ENCODE data around the gene FHIT.
"Not testable (repeated sequence)": the region's sequence is repeated elsewhere in the genome, so short reads cannot be mapped to it uniquely, and the experiment has no call there.

The FHIT gene

DNA sequence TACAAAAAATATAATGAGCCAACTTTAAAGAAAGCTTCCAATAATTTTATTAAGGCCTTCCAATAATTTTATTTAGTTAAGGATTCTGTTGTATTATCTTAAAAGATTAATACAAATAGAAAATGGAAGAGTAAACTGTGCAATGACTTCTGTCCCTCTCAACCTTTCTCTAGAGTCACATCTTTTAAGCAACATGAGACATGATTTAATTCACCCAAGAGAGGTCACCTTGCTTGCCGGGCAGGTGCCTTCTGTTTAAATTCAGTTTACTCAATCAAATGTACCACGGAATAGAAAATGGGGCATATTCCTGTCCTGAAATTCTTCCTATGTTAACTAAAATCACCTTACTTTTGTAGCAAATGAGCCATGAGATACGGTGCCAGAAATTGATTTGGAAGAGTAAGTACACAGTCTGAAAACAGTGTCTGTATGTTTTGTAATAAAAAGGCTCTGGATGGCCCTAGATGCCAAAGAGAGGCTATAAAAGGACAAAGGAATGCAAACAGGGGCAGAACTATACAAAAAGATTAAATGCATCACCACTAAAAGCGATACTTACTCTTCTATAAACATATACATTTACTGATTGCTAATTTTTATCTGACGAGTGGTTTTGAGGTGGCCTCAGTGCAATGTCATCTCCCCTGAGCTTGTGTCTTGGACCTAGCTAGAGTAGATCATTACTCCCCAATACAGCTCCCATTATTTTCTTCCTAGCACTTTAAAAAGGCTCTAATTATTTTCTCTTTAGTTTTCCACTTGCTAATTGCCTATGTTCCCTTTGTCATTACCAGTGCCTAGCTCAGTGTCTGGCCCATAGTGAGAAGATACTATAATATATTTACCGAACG is 134.0 kb downstream of the FHIT start:
- no peak for DNase-seq (ENCODE audit: low read depth in 1 of 2, low spot score in 1 of 2)

GRCh38 chr3:61114316-61114953 is 136.8 kb downstream of the FHIT start:
- no peak for DNase-seq (ENCODE audit: low read depth in 1 of 2, low spot score in 1 of 2)

GRCh38 chr3:61111825-61112224 is 139.4 kb downstream of the FHIT start:
- no peak for DNase-seq (ENCODE audit: low read depth in 1 of 2, low spot score in 1 of 2)

GRCh38 chr3:61110576-61110975 is 140.7 kb downstream of the FHIT start:
- no peak for DNase-seq (ENCODE audit: low read depth in 1 of 2, low spot score in 1 of 2)

DNA sequence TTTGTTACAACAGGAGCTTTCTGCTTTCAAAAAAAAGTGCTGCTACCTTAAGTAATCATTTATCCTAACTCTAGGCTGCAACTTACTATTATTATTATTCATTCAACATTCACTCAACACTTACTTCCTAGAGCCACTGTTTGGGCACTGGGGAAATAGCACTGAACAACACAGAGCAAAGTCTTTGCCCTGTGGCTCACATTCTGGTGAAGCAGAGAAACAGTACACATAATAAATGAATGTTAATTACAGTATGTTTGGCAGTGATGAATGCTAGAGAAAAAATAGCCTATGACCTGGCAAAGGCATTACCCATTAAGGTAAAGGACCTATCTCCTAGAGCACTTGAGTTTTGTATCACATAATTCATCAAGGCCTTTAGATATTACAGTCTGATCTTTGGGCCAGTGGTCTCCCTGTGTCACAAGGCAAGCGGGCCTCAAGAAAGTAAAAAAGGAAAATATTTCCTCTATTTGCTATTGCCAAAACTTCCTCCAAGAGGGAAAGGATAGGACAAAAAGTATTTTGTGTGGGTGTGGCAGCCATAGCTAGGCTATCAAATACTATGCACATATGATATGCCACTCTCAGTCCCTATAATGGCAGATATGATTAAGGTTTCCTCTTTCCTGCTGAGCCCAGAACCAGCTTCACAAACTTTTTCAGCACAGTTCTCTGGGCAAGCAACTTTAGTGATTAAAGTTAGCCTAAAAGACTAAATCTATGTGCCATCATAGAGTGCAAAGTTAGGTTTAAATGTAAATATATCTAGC is 142.8 kb downstream of the FHIT start:
- no peak for DNase-seq (ENCODE audit: low read depth in 1 of 2, low spot score in 1 of 2)

GRCh38 chr3:61094608-61095007 is 156.6 kb downstream of the FHIT start:
- DNase-seq (ENCODE audit: low read depth in 1 of 2, low spot score in 1 of 2), result no peak

GRCh38 chr3:61093364-61093763 is 157.9 kb downstream of the FHIT start:
- DNase-seq (ENCODE audit: low read depth in 1 of 2, low spot score in 1 of 2), result no peak

DNA sequence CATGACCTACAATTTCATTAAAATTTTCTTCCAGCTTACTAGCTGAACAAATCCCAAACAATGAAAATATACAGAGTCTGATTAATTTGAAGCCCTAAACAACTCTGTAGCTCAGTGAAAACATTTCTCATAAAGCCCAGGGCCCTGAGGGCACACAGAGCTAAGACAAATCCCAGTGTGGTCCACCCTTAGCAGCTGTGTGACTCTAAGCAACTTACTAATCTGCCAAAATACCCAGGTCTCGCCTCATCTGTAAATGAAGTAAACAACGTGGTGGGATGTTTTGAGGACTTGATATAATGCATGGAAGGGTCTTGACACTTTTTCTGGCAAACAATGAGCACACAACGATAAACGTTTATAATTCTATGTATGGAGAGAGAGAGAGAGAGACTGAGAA is 158.4 kb downstream of the FHIT start:
- no peak for DNase-seq (ENCODE audit: low read depth in 1 of 2, low spot score in 1 of 2)

DNA sequence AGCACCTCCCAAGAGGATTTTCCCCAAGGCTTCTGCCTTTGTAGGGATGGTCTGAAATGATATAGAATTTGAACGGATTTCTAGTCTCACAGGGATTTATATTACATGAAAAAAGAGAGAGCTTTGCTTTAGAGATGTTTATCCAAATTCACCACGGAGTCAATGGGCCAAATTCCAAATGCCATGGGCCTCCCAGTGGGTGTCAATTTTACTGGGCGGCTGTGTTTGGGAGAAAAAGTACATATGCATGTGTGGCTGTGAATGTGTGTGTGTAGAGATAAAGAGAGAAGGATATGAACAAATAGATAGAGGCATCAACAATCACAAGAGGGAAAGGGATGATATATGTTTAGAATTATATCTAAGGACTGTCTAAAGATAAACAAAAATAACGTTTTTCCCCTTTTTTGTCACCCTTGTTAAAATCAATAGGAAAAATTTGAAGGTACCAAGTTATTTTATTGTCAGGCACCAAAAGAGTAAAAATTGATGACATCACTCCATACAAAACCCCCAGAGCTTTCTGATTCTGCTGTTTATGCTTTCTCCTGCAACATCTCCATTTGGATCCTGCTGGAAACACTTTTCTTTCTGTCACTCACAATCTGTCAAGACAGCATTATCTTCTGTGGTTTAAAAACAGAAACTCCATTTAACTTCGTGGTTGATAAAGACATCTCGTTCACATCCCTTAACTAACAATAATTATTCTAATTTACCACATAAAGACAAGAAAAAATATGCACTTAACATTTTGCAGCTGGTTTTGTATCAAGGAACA is 160.7 kb downstream of the FHIT start:
- DNase-seq (ENCODE audit: low read depth in 1 of 2, low spot score in 1 of 2), result no peak

GRCh38 chr3:61087465-61087864 is 163.8 kb downstream of the FHIT start:
- no peak for DNase-seq (ENCODE audit: low read depth in 1 of 2, low spot score in 1 of 2)

- no peak for DNase-seq (ENCODE audit: low read depth in 1 of 2, low spot score in 1 of 2)
Measured at GRCh38 chr3:61081554-61081953, 169.7 kb downstream of the FHIT start.

DNA sequence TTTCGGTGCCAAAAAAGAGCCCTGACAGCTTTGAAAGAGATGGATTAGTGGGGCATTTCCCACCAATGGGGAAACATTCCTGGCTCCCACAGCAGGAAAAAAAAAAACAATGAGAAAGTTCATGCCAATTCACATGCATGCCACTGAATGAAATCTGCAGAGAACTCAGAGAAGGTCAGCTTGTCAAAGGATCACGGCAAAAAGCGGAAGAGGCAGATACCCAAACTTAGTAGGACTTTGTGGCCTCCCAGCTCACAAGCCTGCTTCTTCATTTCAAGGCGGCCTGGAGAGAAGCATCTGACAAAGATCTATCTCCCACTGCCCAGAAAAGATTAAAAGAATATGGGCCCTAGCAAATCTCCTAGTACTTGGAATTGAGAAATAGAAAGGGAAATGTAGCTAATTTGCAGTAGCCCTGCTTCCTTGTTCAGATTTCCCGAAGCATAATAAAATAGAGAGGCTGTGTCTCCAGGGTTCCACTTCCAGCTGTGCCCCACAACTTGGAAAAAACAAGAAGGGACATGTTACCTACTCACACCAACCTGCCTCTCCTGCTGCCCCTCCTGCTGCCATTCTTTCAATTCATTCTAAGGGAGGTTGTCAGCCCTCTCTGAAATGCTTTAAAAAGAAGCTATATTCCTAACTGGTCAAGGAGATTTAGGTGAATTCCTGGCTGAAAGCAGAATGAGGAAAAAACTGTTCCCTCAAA is 170.4 kb downstream of the FHIT start:
- no peak for DNase-seq (ENCODE audit: low read depth in 1 of 2, low spot score in 1 of 2)

GRCh38 chr3:61078048-61078752 is 173.1 kb downstream of the FHIT start:
- no peak for DNase-seq (ENCODE audit: low read depth in 1 of 2, low spot score in 1 of 2)

DNA sequence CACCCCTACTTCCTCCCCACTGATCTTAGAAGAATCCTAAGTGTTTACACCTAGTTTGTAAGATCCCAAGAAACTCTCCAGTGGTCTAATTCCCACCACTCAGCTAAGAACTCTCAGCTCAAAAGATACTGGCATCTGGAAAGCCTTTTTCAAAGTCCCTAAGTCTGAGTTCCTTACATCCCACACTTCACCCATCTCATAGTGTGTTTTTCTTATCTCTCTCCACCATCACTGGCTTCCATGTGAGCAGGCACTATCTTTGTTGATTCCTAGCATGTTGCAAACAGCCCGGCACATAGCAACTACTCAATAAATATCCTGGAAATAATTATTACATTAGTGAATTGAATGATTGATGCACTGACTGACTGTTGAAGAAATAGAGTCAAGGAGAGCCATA is 173.7 kb downstream of the FHIT start:
- no peak for DNase-seq (ENCODE audit: low read depth in 1 of 2, low spot score in 1 of 2)

DNA sequence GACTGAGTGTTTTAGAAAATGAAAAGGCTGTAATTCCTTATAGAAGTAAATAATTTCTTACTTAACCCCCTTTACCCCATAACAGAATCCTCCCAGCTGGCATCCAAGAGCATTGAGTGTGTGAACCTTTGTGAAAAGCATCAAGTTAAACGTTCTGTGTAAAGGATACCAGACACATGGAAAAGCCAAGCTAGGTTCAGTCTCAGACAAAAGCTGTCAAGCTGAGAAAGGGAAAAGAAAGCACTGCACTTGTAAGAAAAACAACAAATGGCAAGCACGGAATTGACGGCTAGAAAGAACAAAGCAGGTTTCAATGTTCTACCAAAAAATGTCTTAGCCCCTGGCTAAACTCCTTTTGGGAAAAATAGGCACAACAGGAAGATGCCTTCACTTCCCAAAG is 176.5 kb downstream of the FHIT start:
- DNase-seq (ENCODE audit: low read depth in 1 of 2, low spot score in 1 of 2), result no peak

DNA sequence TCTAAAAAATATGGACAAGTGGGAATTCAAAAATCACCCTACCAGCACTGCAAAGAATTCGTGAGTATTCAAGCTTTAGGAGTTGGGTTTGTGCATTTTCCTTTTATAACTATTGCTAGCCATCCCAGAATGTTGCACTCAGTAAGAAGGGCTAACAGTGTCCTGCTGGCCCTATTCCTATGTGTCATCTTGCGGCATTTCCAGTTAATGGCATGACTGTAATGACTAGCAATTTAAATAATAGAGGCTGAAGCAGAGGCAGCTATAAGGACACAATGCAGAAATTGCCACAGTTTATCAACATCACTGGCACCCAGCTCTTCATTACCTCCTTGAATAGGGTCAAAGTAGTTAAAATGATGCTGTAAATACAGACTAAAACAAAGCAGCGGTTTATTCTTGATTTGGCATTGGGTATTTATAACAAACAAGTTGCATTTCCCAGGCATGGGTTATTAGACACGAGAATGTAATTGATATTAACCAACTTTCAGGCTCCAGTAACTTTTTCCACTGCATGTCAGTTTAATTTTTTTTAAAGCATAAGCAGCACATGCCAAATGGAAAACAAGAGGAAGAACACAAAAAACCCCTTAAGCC is 177.6 kb downstream of the FHIT start:
- DNase-seq (ENCODE audit: low read depth in 1 of 2, low spot score in 1 of 2), result no peak

DNA sequence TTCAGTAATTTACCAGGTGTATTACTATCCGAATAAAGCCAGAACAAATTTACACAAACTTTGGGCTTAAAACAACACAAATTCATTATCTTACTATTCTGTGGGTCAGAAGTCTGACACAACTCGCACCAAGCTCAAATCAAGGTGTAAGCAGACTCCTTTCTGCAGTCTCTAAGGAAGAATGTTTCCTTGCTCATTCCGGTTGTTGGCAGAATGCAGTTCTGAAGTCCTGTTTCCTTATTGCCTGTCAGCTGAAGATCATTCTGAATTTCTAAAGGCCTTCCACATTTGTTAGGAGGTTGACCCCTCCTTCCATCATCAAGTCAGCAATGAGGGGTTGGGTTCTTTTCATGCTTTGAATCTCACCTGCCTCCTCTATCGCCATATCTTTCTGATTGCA is 183.2 kb downstream of the FHIT start:
- no peak for DNase-seq (ENCODE audit: low read depth in 1 of 2, low spot score in 1 of 2)

DNA sequence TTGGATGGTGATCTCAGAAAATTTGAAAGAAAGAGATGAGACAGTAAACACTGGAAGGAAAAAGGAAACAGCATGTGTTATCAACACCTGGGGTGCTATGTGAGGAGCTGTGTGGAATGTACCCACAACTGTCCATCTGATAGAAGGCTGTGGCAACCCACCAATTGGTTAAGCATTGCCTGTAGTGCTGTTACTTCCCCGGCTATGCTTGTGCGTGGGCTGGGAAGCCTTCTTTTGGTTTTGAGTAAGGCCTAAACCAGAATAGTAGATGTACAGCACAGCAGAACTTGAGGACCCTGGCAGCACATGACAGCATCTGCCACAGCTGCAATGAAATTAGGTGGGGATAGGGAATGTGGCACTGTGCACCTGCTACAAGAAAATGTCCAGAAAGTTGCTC is 184.5 kb downstream of the FHIT start:
- no peak for DNase-seq (ENCODE audit: low read depth in 1 of 2, low spot score in 1 of 2)

GRCh38 chr3:61066222-61066621 is 185.0 kb downstream of the FHIT start:
- not testable (repeated sequence) for DNase-seq (ENCODE audit: low read depth in 1 of 2, low spot score in 1 of 2)

Data from activated T-helper 1 cell treated with anti-CD3 and anti-CD28 coated beads, Interleukin-2, amount 50 U/mL, for 16 hours (primary cell).